Vagina (tissue), 2 donors: ENCODE measurements around the gene RAB5B.

Source experiments
- CTCF ChIP-seq, 3 experiments: fragments of 450-650 bp in 2 of 3; fragments of 200-600 bp in 1 of 3; sonication (generic) in 1 of 3; IDR thresholded peaks; one replicate each; pipeline ENCODE4 v1.5.1; 2017 to 2019; ENCODE audit warnings: antibody characterized with exemption in 3 of 3, mild to moderate bottlenecking in 2 of 3, moderate library complexity in 2 of 3
- POLR2A ChIP-seq, 2 donors: fragments of 450-650 bp; IDR thresholded peaks; one replicate each; pipeline ENCODE4 v1.6.1; 2017; ENCODE audit warnings: antibody characterized with exemption in 2 of 2, mild to moderate bottlenecking in 2 of 2, moderate library complexity in 2 of 2
- POLR2AphosphoS5 ChIP-seq, 2 donors: sonication (generic); formaldehyde crosslinking; IDR thresholded peaks; one replicate each; pipeline ENCODE4 v1.9.0; 2017; ENCODE audit warnings: antibody characterized with exemption in 2 of 2, mild to moderate bottlenecking in 2 of 2, low read depth in 1 of 2; ENCODE audit not compliant: insufficient read depth in 1 of 2

GRCh38 chr12:55927588-55928502 is 46.0 kb upstream of the RAB5B start, which contains the start of gene PYM1:
- TF ChIP-seq CTCF (IDR thresholded peaks at IDR 0.05), result no peak
- peak; percentile 32 to 64 for TF ChIP-seq POLR2AphosphoS5 (IDR thresholded peaks at IDR 0.05; ENCODE audit: insufficient read depth in 1 of 2, low read depth in 1 of 2)
- TF ChIP-seq POLR2A (IDR thresholded peaks at IDR 0.05), result no peak
